Endothelial cell of umbilical vein (primary cell): Measurements from ENCODE around the gene DCLK2. TPM values are rescaled to one million over a fixed set of nuclear protein-coding genes. Genes with fewer than 3 reads are reported as not detected.

ENCODE experiments used
- BruUV-seq: library from RNA; stranded (reverse); fragments of 400-500 nt; replicated peaks from 2 replicates; lab custom pipeline; 2021; lab: Mats Ljungman, UMichigan
- CTCF ChIA-PET: fragments of 300-600, 350-600 bp; sonication (Branson Sonifier 250); formaldehyde crosslinking; loops from one replicate; lab custom pipeline; 2021; ENCODE audit warnings: antibody characterized with exemption, inconsistent platforms; lab: Charles Lee
- POLR2A ChIA-PET: fragments of 300-600, 350-600 bp; sonication (Branson Sonifier 250); formaldehyde crosslinking; loops from one replicate; lab custom pipeline; 2021; ENCODE audit warnings: antibody characterized with exemption, inconsistent platforms; lab: Charles Lee
- DNase-seq: peaks from one replicate; pipeline ENCODE4 v3.0.0-alpha.2; 2011; ENCODE audit warnings: low read depth, low spot score
- FAIRE-seq: peaks from 2 replicates; lab custom pipeline; 2011; peaks lifted over from hg19 to GRCh38; lab: Jason Lieb, UNC
- H2AFZ ChIP-seq: 2 replicates; pipeline ENCODE4 v1.6.0; 2012; ENCODE audit warnings: low read depth, low read length, control low read depth, inconsistent platforms
- H3K27ac ChIP-seq: 2 replicates; pipeline ENCODE4 v1.5.1; 2011; ENCODE audit warnings: low read depth, mild to moderate bottlenecking, control low read depth, low read length, moderate library complexity; ENCODE audit not compliant: insufficient read depth
- H3K27me3 ChIP-seq, 2 experiments: 2 replicates each; pipeline versions ENCODE4 v1.6.0 to v1.6.1; 2011; ENCODE audit warnings: low read length in 2 of 2, mixed read lengths in 1 of 2; ENCODE audit not compliant: control insufficient read depth in 2 of 2, insufficient read depth in 2 of 2
- H3K36me3 ChIP-seq, 2 experiments: 2 replicates in 1 of 2; 3 replicates in 1 of 2; pipeline ENCODE4 v1.5.1; 2011; ENCODE audit warnings: low read length in 2 of 2, mild to moderate bottlenecking in 1 of 2, moderate library complexity in 1 of 2; ENCODE audit not compliant: control insufficient read depth in 2 of 2, insufficient read depth in 2 of 2; ENCODE audit errors: extremely low read depth in 1 of 2
- H3K4me1 ChIP-seq: 3 replicates; pipeline ENCODE4 v1.5.1; 2011; ENCODE audit warnings: mild to moderate bottlenecking, low read length; ENCODE audit not compliant: control insufficient read depth, insufficient read depth; ENCODE audit errors: extremely low read depth
- H3K4me2 ChIP-seq: 2 replicates; pipeline ENCODE4 v1.6.1; 2011; ENCODE audit warnings: low read length, control low read depth, mixed read lengths; ENCODE audit not compliant: insufficient read depth
- H3K4me3 ChIP-seq, 3 experiments: fragments of 200-600 bp in 1 of 3; sonication (generic), shearing (Covaris generic) in 1 of 3; replicated peaks in 1 of 3; 2 replicates each; pipeline ENCODE4 v1.5.1; 2011 to 2016; ENCODE audit warnings: control low read depth in 3 of 3, low read length in 3 of 3, mild to moderate bottlenecking in 2 of 3, inconsistent platforms in 1 of 3, low read depth in 1 of 3, moderate library complexity in 1 of 3; ENCODE audit not compliant: insufficient read depth in 1 of 3
- H3K79me2 ChIP-seq: 2 replicates; pipeline ENCODE4 v1.6.0; 2012; ENCODE audit warnings: low read length, inconsistent platforms; ENCODE audit not compliant: control insufficient read depth, insufficient read depth
- H3K9ac ChIP-seq: replicated peaks from 2 replicates; pipeline ENCODE3; 2011; ENCODE audit warnings: low read length, control low read depth; ENCODE audit not compliant: insufficient read depth; ENCODE audit errors: extremely low read depth
- H3K9me1 ChIP-seq: replicated peaks from 3 replicates; pipeline ENCODE4 v1.6.0; 2011; ENCODE audit warnings: mild to moderate bottlenecking, low read length; ENCODE audit not compliant: control insufficient read depth, insufficient read depth; ENCODE audit errors: extremely low read depth
- H3K9me3 ChIP-seq: replicated peaks from 2 replicates; pipeline ENCODE4 v1.5.1; 2012; ENCODE audit warnings: low read length, inconsistent platforms; ENCODE audit not compliant: control insufficient read depth, insufficient read depth
- H4K20me1 ChIP-seq: replicated peaks from 2 replicates; pipeline ENCODE3; 2011; ENCODE audit warnings: mild to moderate bottlenecking, low read length; ENCODE audit not compliant: control insufficient read depth, insufficient read depth; ENCODE audit errors: extremely low read depth
- EZH2 ChIP-seq: IDR thresholded peaks from 2 replicates; pipeline ENCODE4 v1.6.1; 2012; ENCODE audit warnings: borderline replicate concordance, low read depth, mild to moderate bottlenecking, moderate library complexity, low read length, inconsistent platforms; ENCODE audit not compliant: severe bottlenecking
- FOS ChIP-seq: IDR thresholded peaks from 2 replicates; pipeline ENCODE4 v1.6.1; 2011; ENCODE audit warnings: mild to moderate bottlenecking, low read length, moderate library complexity, borderline replicate concordance; ENCODE audit not compliant: insufficient read depth
- GATA2 ChIP-seq: IDR thresholded peaks from 2 replicates; pipeline ENCODE4 v1.7.0; 2011; ENCODE audit warnings: low read depth, mild to moderate bottlenecking, moderate library complexity, mixed read lengths, low read length; ENCODE audit not compliant: insufficient read length, insufficient read depth
- JUN ChIP-seq: IDR thresholded peaks from 2 replicates; pipeline ENCODE4 v1.6.1; 2011; ENCODE audit warnings: borderline replicate concordance, low read depth; ENCODE audit not compliant: insufficient read length, insufficient read depth
- MAX ChIP-seq: IDR thresholded peaks from 2 replicates; pipeline ENCODE4 v1.6.1; 2011; ENCODE audit not compliant: insufficient read depth, insufficient read length
- MYC ChIP-seq: IDR thresholded peaks from one replicate; pipeline ENCODE4 v1.6.1; 2011; ENCODE audit warnings: mild to moderate bottlenecking, low read depth, low read length
- POLR2A ChIP-seq: IDR thresholded peaks from 2 replicates; pipeline ENCODE4 v1.6.1; 2012; ENCODE audit warnings: low read depth, mild to moderate bottlenecking, control low read depth, low read length
- POLR2AphosphoS5 ChIP-seq: IDR thresholded peaks from 2 replicates; pipeline ENCODE4 v1.6.1; 2012; ENCODE audit warnings: low read depth, mild to moderate bottlenecking, control low read depth, low read length, moderate library complexity; ENCODE audit not compliant: insufficient read depth
- dilution Hi-C: fragments of 300-500 bp; cut with MboI; formaldehyde crosslinking; loops from one replicate; pipeline ENCODE4 v1.15.0; 2019; ENCODE audit warnings: low sequenced_read_pairs; ENCODE audit not compliant: extremely low pct_ligation_motif_present
- intact Hi-C: fragments of 100-400 bp; cut with micrococcal nuclease; formaldehyde crosslinking; loops from one replicate; pipeline ENCODE4 v1.10.0; 2022
- polyA plus RNA-seq, 4 experiments: library from polyadenylated mRNA; depleted of rRNA in 3 of 4; stranded (reverse) in 3 of 4; unstranded in 1 of 4; fragments of >200 nt; gene quantifications; 2 replicates each; pipeline versions ENCODE4 v1.2.1 to v1.2.3, GENCODE V29; 2011 to 2012; ENCODE audit warnings: missing spikeins in 1 of 4
- total RNA-seq: library from RNA; stranded (reverse); gene quantifications from 2 replicates; pipeline ENCODE4 v1.2.3, GENCODE V29; 2021
- TF ChIP-seq, protein P1 (sequence below), 2 donors: IDR thresholded peaks; 1 replicate in 1 of 2; 2 replicates in 1 of 2; pipeline ENCODE4 v1.5.1; 2011; ENCODE audit warnings: low read length in 2 of 2, mild to moderate bottlenecking in 2 of 2, moderate library complexity in 2 of 2, control low read depth in 1 of 2, inconsistent platforms in 1 of 2, low read depth in 1 of 2; ENCODE audit not compliant: insufficient read depth in 1 of 2; ENCODE audit errors: extremely low read depth in 1 of 2

Gene DCLK2
- total and polyA plus RNA-seq, 2 donors (not counting 3 experiments of a cell fraction or from before 2014, with no cell fraction given) = 1.7 to 4.7 TPM

DNA sequence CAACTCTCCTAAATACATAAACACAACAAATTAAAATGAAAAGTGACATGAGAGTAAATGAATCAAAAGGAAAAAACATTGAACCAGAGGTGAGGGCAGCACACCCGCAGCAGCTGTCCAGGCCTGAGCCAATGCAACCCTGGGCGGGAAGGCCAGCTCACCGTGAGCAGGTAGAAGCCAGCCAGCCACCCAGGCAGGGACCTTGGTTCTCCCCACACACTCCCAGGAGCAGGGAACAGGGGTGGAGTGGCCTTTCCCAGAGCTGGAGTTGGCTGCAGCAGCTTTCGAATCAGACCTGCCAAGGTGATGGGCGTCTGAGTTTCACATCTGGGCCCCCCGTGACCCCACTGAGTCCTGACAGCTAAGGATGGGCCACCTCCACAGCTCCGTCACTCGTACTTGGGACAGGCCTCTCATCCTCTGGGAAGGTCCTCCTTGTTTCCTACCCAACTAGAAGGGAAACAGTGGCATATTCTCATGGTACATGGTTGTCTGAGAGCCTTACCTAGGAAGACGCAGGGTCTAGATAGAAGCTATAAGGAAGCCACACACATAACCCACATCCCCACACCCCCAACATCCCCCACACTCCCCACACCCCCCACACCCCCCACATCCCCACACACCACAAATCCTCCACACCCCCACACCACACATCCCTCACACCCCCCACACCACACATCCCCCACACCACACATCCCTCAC, 172.2 kb downstream of the DCLK2 start:
- Histone ChIP-seq H3K9me1 (no peaks in the 10 kb centered on the region), H3K9ac (no peak overlapping the region), H3K4me2 (no peak overlapping the region), H3K27ac (no peak overlapping the region), H3K27me3 (no peaks in the 10 kb centered on the region), H3K9me3 (no peaks in the 10 kb centered on the region), H3K79me2 (no peaks in the 10 kb centered on the region), H3K4me1 (no peaks in the 10 kb centered on the region), H3K4me3 (no peak overlapping the region), H4K20me1 (no peaks in the 10 kb centered on the region), H2AFZ (no peak overlapping the region), H3K36me3 (no peaks in the 10 kb centered on the region)
- no peak for FAIRE-seq
- DNase-seq = no peak
- no TSS peak for BruUV-seq
- no peak for TF ChIP-seq POLR2AphosphoS5
- no peak for TF ChIP-seq MYC
- TF ChIP-seq FOS = no peak
- no peak for TF ChIP-seq EZH2
- no peak for TF ChIP-seq JUN
- no peak for TF ChIP-seq POLR2A
- ChIA-PET CTCF (interaction anchor here (1.4 to 3.6 kb wide), 2 partner anchors 41 to 617 kb away, joined by 3 to 15 read pairs; no protein-coding TSS in a partner anchor), POLR2A (no interaction called here)
- dilution Hi-C loops (no loop called here), intact Hi-C loops (no loop called here)

GRCh38 chr4:150250998-150251651, 172.9 kb downstream of the DCLK2 start:
- H3K27me3 ChIP-seq = no peaks in the 10 kb centered on the region
- H3K4me2 ChIP-seq = no peak overlapping the region
- H3K9ac ChIP-seq = no peak overlapping the region
- POLR2A ChIA-PET = no interaction called here
- dilution Hi-C loops (no loop called here), intact Hi-C loops (no loop called here)
- H3K9me3 ChIP-seq = no peaks in the 10 kb centered on the region
- H3K4me3 ChIP-seq = no peak overlapping the region
- no peaks in the 10 kb centered on the region for H3K9me1 ChIP-seq
- H3K79me2 ChIP-seq = no peaks in the 10 kb centered on the region
- H4K20me1 ChIP-seq = no peaks in the 10 kb centered on the region
- CTCF ChIA-PET = interaction anchor here (1.4 to 3.6 kb wide), 2 partner anchors 8 to 616 kb away, joined by 6 to 15 read pairs; no protein-coding TSS in a partner anchor
- DNase-seq = no peak
- no peaks in the 10 kb centered on the region for H3K36me3 ChIP-seq
- H2AFZ ChIP-seq = no peak overlapping the region
- no peaks in the 10 kb centered on the region for H3K4me1 ChIP-seq
- no peak for FAIRE-seq
- no TSS peak for BruUV-seq
- TF ChIP-seq JUN = no peak
- no peak for TF ChIP-seq GATA2
- no peak for TF ChIP-seq FOS
- TF ChIP-seq, protein P1, sequence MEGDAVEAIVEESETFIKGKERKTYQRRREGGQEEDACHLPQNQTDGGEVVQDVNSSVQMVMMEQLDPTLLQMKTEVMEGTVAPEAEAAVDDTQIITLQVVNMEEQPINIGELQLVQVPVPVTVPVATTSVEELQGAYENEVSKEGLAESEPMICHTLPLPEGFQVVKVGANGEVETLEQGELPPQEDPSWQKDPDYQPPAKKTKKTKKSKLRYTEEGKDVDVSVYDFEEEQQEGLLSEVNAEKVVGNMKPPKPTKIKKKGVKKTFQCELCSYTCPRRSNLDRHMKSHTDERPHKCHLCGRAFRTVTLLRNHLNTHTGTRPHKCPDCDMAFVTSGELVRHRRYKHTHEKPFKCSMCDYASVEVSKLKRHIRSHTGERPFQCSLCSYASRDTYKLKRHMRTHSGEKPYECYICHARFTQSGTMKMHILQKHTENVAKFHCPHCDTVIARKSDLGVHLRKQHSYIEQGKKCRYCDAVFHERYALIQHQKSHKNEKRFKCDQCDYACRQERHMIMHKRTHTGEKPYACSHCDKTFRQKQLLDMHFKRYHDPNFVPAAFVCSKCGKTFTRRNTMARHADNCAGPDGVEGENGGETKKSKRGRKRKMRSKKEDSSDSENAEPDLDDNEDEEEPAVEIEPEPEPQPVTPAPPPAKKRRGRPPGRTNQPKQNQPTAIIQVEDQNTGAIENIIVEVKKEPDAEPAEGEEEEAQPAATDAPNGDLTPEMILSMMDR (IDR thresholded peaks at IDR 0.05; ENCODE audit: extremely low read depth in 1 of 2, insufficient read depth in 1 of 2, low read depth in 1 of 2, low read length in 2 of 2) = no peak
- no peak for TF ChIP-seq MYC
- no peak for TF ChIP-seq MAX
- TF ChIP-seq POLR2A = no peak
- TF ChIP-seq POLR2AphosphoS5 = no peak
- no peak for TF ChIP-seq EZH2
- H3K27ac ChIP-seq = no peak overlapping the region
